MM.1S (cell line): Measurements from ENCODE around the gene MAGI1.

Experiments used
- EZH2phosphoT487 ChIP-seq: fragments of 300-600 bp; sonication (generic); IDR thresholded peaks from 2 replicates; pipeline ENCODE4 v1.6.1; 2018; ENCODE audit warnings: antibody characterized with exemption, low read length
- TF ChIP-seq, protein P1 (sequence below): fragments of 300-600 bp; sonication (generic); IDR thresholded peaks from 2 replicates; pipeline ENCODE4 v1.5.1; 2016; ENCODE audit warnings: antibody characterized with exemption, low read length, mixed read lengths

DNA sequence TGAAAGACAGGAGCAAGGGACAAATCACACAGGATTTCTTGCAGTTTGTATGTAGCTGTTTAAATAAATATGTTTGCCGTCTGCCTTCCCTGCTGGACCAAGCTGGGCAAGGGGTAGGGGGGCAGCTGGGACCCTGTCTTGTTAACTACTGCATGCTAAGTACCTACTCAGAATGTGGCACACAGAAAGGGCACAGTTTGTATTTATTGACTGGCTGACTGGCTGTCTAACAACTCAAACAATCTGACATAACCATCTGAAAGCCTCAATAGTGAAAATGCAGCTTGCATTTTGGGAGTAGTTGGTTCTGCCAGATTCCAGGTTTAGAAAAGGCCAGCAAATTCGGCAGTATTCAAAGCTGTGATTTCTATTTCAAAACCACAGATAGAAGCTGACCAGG lies 16.6 kb upstream of the MAGI1 start:
- no peak for TF ChIP-seq EZH2phosphoT487
- TF ChIP-seq, protein P1, sequence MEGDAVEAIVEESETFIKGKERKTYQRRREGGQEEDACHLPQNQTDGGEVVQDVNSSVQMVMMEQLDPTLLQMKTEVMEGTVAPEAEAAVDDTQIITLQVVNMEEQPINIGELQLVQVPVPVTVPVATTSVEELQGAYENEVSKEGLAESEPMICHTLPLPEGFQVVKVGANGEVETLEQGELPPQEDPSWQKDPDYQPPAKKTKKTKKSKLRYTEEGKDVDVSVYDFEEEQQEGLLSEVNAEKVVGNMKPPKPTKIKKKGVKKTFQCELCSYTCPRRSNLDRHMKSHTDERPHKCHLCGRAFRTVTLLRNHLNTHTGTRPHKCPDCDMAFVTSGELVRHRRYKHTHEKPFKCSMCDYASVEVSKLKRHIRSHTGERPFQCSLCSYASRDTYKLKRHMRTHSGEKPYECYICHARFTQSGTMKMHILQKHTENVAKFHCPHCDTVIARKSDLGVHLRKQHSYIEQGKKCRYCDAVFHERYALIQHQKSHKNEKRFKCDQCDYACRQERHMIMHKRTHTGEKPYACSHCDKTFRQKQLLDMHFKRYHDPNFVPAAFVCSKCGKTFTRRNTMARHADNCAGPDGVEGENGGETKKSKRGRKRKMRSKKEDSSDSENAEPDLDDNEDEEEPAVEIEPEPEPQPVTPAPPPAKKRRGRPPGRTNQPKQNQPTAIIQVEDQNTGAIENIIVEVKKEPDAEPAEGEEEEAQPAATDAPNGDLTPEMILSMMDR, result no peak
